DOHH2 (cell line): ENCODE results near the gene ABLIM3.

Experiments used
- H3F3A ChIP-seq: fragments of 200-600 bp; sonication (generic), shearing (Covaris generic); 2 replicates; pipeline ENCODE4 v1.6.0; 2016; ENCODE audit warnings: antibody characterized with exemption, mild to moderate bottlenecking; ENCODE audit not compliant: control insufficient read depth, insufficient read depth
- H3K27ac ChIP-seq: fragments of 200-600 bp; sonication (generic); 2 replicates; pipeline ENCODE4 v1.5.1; 2014; ENCODE audit warnings: low read depth, mild to moderate bottlenecking, low read length, moderate library complexity
- H3K27me3 ChIP-seq: fragments of 200-600 bp; sonication (generic); 2 replicates; pipeline ENCODE4 v1.6.1; 2014; ENCODE audit warnings: mild to moderate bottlenecking, low read length, mixed read lengths; ENCODE audit not compliant: control insufficient read depth
- H3K36me3 ChIP-seq: fragments of 200-600 bp; sonication (generic); 2 replicates; pipeline ENCODE4 v1.6.1; 2014; ENCODE audit warnings: mild to moderate bottlenecking, low read length, moderate library complexity, mixed read lengths; ENCODE audit not compliant: control insufficient read depth
- H3K4me1 ChIP-seq: fragments of 200-600 bp; sonication (generic); 2 replicates; pipeline ENCODE4 v1.6.1; 2014; ENCODE audit warnings: mild to moderate bottlenecking, low read length, mixed read lengths; ENCODE audit not compliant: control insufficient read depth
- H3K4me2 ChIP-seq: fragments of 200-600 bp; sonication (generic); 2 replicates; pipeline ENCODE4 v1.6.0; 2014; ENCODE audit warnings: mild to moderate bottlenecking, low read length, moderate library complexity
- H3K4me3 ChIP-seq: fragments of 200-600 bp; sonication (generic); 2 replicates; pipeline ENCODE4 v1.5.1; 2014; ENCODE audit warnings: mild to moderate bottlenecking, low read length, mixed read lengths
- H3K79me2 ChIP-seq: fragments of 200-600 bp; sonication (generic); 2 replicates; pipeline ENCODE4 v1.6.1; 2014; ENCODE audit warnings: mild to moderate bottlenecking, low read length, mixed read lengths; ENCODE audit not compliant: control insufficient read depth
- H3K9me2 ChIP-seq: fragments of 200-600 bp; sonication (generic); replicated peaks from 2 replicates; pipeline ENCODE4 v1.6.1; 2014; ENCODE audit warnings: mild to moderate bottlenecking, low read length, mixed read lengths; ENCODE audit not compliant: control insufficient read depth
- H3K9me3 ChIP-seq: fragments of 200-600 bp; sonication (generic); 2 replicates; pipeline ENCODE4 v1.6.1; 2014; ENCODE audit warnings: antibody characterized with exemption, low read length, mixed read lengths; ENCODE audit not compliant: control insufficient read depth, insufficient read depth
- H4K20me1 ChIP-seq: fragments of 200-600 bp; sonication (generic); 2 replicates; pipeline ENCODE4 v1.6.0; 2014; ENCODE audit warnings: low read depth, mild to moderate bottlenecking, antibody characterized with exemption, low read length, moderate library complexity; ENCODE audit not compliant: control insufficient read depth, insufficient read depth
- CTCF ChIP-seq: fragments of 200-600 bp; sonication (generic); IDR thresholded peaks from one replicate; pipeline ENCODE4 v1.5.1; 2014; ENCODE audit warnings: antibody characterized with exemption, mild to moderate bottlenecking, low read depth, low read length; ENCODE audit not compliant: poor library complexity, severe bottlenecking
- EZH2phosphoT487 ChIP-seq: fragments of 200-600 bp; sonication (generic); IDR thresholded peaks from 2 replicates; pipeline ENCODE4 v1.6.1; 2017; ENCODE audit warnings: borderline replicate concordance, mild to moderate bottlenecking, antibody characterized with exemption, low read length, moderate library complexity, mixed read lengths

The ABLIM3 gene

GRCh38 chr5:149100331-149100730, 41.0 kb upstream of the ABLIM3 start:
- Histone ChIP-seq H3K9me3 (no peaks in the 10 kb centered on the region), H4K20me1 (no peaks in the 10 kb centered on the region), H3K4me2 (no peak overlapping the region), H3K9me2 (no peaks in the 10 kb centered on the region), H3K36me3 (no peaks in the 10 kb centered on the region), H3K4me1 (no peaks in the 10 kb centered on the region), H3K27ac (no peak overlapping the region), H3K79me2 (no peaks in the 10 kb centered on the region), H3K27me3 (peaks cover 2% of the 10 kb centered on the region; the same call in 1 of the 2 replicates), H3K4me3 (no peak overlapping the region), H3F3A (no peaks in the 10 kb centered on the region)
- TF ChIP-seq EZH2phosphoT487 (no peak), CTCF (no peak)

- no peaks in the 10 kb centered on the region for H3K4me1 ChIP-seq
- no peaks in the 10 kb centered on the region for H3K9me3 ChIP-seq
- no peak overlapping the region for H3K27ac ChIP-seq
- no peak overlapping the region for H3K4me2 ChIP-seq
- H3F3A ChIP-seq = no peaks in the 10 kb centered on the region
- H3K4me3 ChIP-seq = no peak overlapping the region
- TF ChIP-seq CTCF (no peak), EZH2phosphoT487 (no peak)
- no peaks in the 10 kb centered on the region for H3K36me3 ChIP-seq
- H4K20me1 ChIP-seq = no peaks in the 10 kb centered on the region
- no peaks in the 10 kb centered on the region for H3K79me2 ChIP-seq
- peaks cover 5% of the 10 kb centered on the region; the same call in 1 of the 2 replicates for H3K27me3 ChIP-seq
- no peaks in the 10 kb centered on the region for H3K9me2 ChIP-seq
Observed at GRCh38 chr5:149108651-149109280, 32.5 kb upstream of the ABLIM3 start.

GRCh38 chr5:149110406-149110805, 30.9 kb upstream of the ABLIM3 start:
- Histone ChIP-seq H3K27ac (no peak overlapping the region), H3K9me2 (no peaks in the 10 kb centered on the region), H3F3A (no peaks in the 10 kb centered on the region), H3K4me2 (no peak overlapping the region), H3K4me3 (no peak overlapping the region), H3K4me1 (no peaks in the 10 kb centered on the region), H4K20me1 (no peaks in the 10 kb centered on the region), H3K36me3 (no peaks in the 10 kb centered on the region), H3K9me3 (no peaks in the 10 kb centered on the region), H3K27me3 (peaks cover 10% of the 10 kb centered on the region; the same call in 1 of the 2 replicates), H3K79me2 (no peaks in the 10 kb centered on the region)
- TF ChIP-seq EZH2phosphoT487 (no peak), CTCF (no peak)
